Vagina (tissue), 2 donors: ENCODE data around the gene PRTG.

ENCODE experiments used
- CTCF ChIP-seq, 3 experiments: fragments of 450-650 bp in 2 of 3; fragments of 200-600 bp in 1 of 3; sonication (generic) in 1 of 3; IDR thresholded peaks; one replicate each; pipeline ENCODE4 v1.5.1; 2017 to 2019; ENCODE audit warnings: antibody characterized with exemption in 3 of 3, mild to moderate bottlenecking in 2 of 3, moderate library complexity in 2 of 3
- POLR2A ChIP-seq, 2 donors: fragments of 450-650 bp; IDR thresholded peaks; one replicate each; pipeline ENCODE4 v1.6.1; 2017; ENCODE audit warnings: antibody characterized with exemption in 2 of 2, mild to moderate bottlenecking in 2 of 2, moderate library complexity in 2 of 2
- POLR2AphosphoS5 ChIP-seq, 2 donors: sonication (generic); formaldehyde crosslinking; IDR thresholded peaks; one replicate each; pipeline ENCODE4 v1.9.0; 2017; ENCODE audit warnings: antibody characterized with exemption in 2 of 2, mild to moderate bottlenecking in 2 of 2, low read depth in 1 of 2; ENCODE audit not compliant: insufficient read depth in 1 of 2

- TF ChIP-seq CTCF (IDR thresholded peaks at IDR 0.05) (no peak), POLR2AphosphoS5 (IDR thresholded peaks at IDR 0.05; ENCODE audit: insufficient read depth in 1 of 2, low read depth in 1 of 2) (no peak), POLR2A (IDR thresholded peaks at IDR 0.05) (no peak)
These were observed 93.9 kb downstream of the PRTG start for GRCh38 chr15:55649058-55649423.
